SU-DHL-6 (cell line): ENCODE data around the gene STC2.
A peak's percentile ranks its signal among the peaks of the same experiment; 100 is the strongest.

Experiments used
- H2AFZ ChIP-seq: fragments of 200-600 bp; sonication (generic); 2 replicates; pipeline ENCODE4 v1.6.1; 2014; ENCODE audit warnings: low read depth, mild to moderate bottlenecking, moderate library complexity, mixed read lengths, antibody characterized with exemption, low read length; ENCODE audit not compliant: severe bottlenecking
- H3F3A ChIP-seq: fragments of 200-600 bp; shearing (Covaris generic); 2 replicates; pipeline ENCODE4 v1.6.0; 2016; ENCODE audit warnings: antibody characterized with exemption, mild to moderate bottlenecking; ENCODE audit not compliant: insufficient read depth
- H3K27ac ChIP-seq: fragments of 200-600 bp; sonication (generic); 2 replicates; pipeline ENCODE4 v1.5.1; 2016; ENCODE audit warnings: low read depth, mild to moderate bottlenecking, low read length, moderate library complexity, mixed read lengths
- H3K27me3 ChIP-seq: fragments of 200-600 bp; sonication (generic), shearing (Covaris generic); 2 replicates; pipeline ENCODE4 v1.6.0; 2014; ENCODE audit warnings: mild to moderate bottlenecking, low read length
- H3K36me3 ChIP-seq: fragments of 200-600 bp; sonication (generic); 2 replicates; pipeline ENCODE4 v1.6.1; 2014; ENCODE audit warnings: mild to moderate bottlenecking, low read length, mixed read lengths
- H3K4me2 ChIP-seq: fragments of 300-600, 200-600 bp; shearing (Covaris generic), sonication (generic); 2 replicates; pipeline ENCODE4 v1.6.0; 2014; ENCODE audit warnings: low read length, low read depth, mild to moderate bottlenecking; ENCODE audit not compliant: poor library complexity, severe bottlenecking
- H3K4me3 ChIP-seq: fragments of 200-600 bp; sonication (generic); 2 replicates; pipeline ENCODE4 v1.5.1; 2014; ENCODE audit warnings: antibody characterized with exemption, low read length, mild to moderate bottlenecking, mixed read lengths; ENCODE audit not compliant: insufficient read depth, poor library complexity, severe bottlenecking
- H3K79me2 ChIP-seq: fragments of 200-600 bp; sonication (generic); 2 replicates; pipeline ENCODE4 v1.6.1; 2014; ENCODE audit warnings: mild to moderate bottlenecking, low read length, moderate library complexity; ENCODE audit not compliant: insufficient read depth
- H3K9ac ChIP-seq: fragments of 200-600 bp; sonication (generic); 2 replicates; pipeline ENCODE4 v1.7.0; 2014; ENCODE audit warnings: mild to moderate bottlenecking, low read length
- H3K9me2 ChIP-seq: fragments of 200-600 bp; sonication (generic); replicated peaks from 2 replicates; pipeline ENCODE4 v1.6.1; 2014; ENCODE audit warnings: low read length; ENCODE audit not compliant: insufficient read depth
- H3K9me3 ChIP-seq: fragments of 200-600 bp; sonication (generic); 2 replicates; pipeline ENCODE4 v1.6.1; 2014; ENCODE audit warnings: low read length, mixed read lengths; ENCODE audit not compliant: insufficient read depth
- H4K20me1 ChIP-seq: fragments of 200-600 bp; sonication (generic); 2 replicates; pipeline ENCODE4 v1.6.1; 2014; ENCODE audit warnings: low read depth, mild to moderate bottlenecking, antibody characterized with exemption, low read length, moderate library complexity, mixed read lengths
- EZH2phosphoT487 ChIP-seq: fragments of 200-600 bp; sonication (generic), shearing (Covaris generic); conservative IDR thresholded peaks from 2 replicates; pipeline ENCODE4 v1.6.1; 2018; ENCODE audit warnings: mild to moderate bottlenecking, antibody characterized with exemption, low read length, moderate library complexity, mixed read lengths
- TF ChIP-seq, protein P1 (sequence below): fragments of 200-600 bp; sonication (generic); IDR thresholded peaks from one replicate; pipeline ENCODE4 v1.5.1; 2017; ENCODE audit warnings: antibody characterized with exemption, mild to moderate bottlenecking, low read length, moderate library complexity; ENCODE audit not compliant: insufficient read depth, poor library complexity, severe bottlenecking

Gene STC2

DNA sequence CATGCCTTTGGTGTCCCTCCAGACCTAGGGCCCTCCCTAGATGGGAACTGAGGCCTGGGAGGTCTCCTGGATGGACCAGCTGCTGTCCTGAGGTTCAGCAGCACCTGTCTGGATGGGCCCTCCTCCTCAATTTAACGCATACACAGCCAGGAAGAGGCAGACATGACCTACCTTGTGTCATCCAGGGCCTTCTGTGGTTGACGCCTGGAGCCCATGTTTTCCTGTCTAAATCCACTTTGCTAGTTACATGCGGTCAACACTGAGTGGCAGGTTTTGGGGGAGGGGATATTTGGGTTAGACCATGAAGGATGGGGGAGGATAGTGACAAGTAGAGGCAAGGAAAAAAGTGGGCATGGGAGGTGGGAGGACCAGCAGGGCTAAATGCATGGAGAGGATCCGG is 3.1 kb upstream of the STC2 start:
- Histone ChIP-seq H3K27ac (no peak overlapping the region), H3K79me2 (no peaks in the 10 kb centered on the region), H3F3A (no peaks in the 10 kb centered on the region), H3K9me2 (no peaks in the 10 kb centered on the region), H3K4me2 (no peak overlapping the region), H3K9me3 (no peaks in the 10 kb centered on the region), H3K27me3 (no peaks in the 10 kb centered on the region), H2AFZ (peak overlapping the region; percentile 79), H3K4me3 (no peak overlapping the region), H3K36me3 (no peaks in the 10 kb centered on the region), H4K20me1 (no peaks in the 10 kb centered on the region), H3K9ac (no peak overlapping the region)
- TF ChIP-seq EZH2phosphoT487, result no peak
- TF ChIP-seq, protein P1, sequence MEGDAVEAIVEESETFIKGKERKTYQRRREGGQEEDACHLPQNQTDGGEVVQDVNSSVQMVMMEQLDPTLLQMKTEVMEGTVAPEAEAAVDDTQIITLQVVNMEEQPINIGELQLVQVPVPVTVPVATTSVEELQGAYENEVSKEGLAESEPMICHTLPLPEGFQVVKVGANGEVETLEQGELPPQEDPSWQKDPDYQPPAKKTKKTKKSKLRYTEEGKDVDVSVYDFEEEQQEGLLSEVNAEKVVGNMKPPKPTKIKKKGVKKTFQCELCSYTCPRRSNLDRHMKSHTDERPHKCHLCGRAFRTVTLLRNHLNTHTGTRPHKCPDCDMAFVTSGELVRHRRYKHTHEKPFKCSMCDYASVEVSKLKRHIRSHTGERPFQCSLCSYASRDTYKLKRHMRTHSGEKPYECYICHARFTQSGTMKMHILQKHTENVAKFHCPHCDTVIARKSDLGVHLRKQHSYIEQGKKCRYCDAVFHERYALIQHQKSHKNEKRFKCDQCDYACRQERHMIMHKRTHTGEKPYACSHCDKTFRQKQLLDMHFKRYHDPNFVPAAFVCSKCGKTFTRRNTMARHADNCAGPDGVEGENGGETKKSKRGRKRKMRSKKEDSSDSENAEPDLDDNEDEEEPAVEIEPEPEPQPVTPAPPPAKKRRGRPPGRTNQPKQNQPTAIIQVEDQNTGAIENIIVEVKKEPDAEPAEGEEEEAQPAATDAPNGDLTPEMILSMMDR, result no peak

- Histone ChIP-seq H3F3A (no peaks in the 10 kb centered on the region), H3K9ac (no peak overlapping the region), H3K27ac (no peak overlapping the region), H3K27me3 (no peaks in the 10 kb centered on the region), H3K79me2 (no peaks in the 10 kb centered on the region), H3K4me2 (no peak overlapping the region), H4K20me1 (no peaks in the 10 kb centered on the region), H3K4me3 (no peak overlapping the region), H3K36me3 (no peaks in the 10 kb centered on the region), H3K9me2 (no peaks in the 10 kb centered on the region), H3K9me3 (no peaks in the 10 kb centered on the region), H2AFZ (no peak overlapping the region)
- TF ChIP-seq, protein P1, result no peak
- no peak for TF ChIP-seq EZH2phosphoT487
Observed at GRCh38 chr5:173330338-173331206, 2.4 kb upstream of the STC2 start.

DNA sequence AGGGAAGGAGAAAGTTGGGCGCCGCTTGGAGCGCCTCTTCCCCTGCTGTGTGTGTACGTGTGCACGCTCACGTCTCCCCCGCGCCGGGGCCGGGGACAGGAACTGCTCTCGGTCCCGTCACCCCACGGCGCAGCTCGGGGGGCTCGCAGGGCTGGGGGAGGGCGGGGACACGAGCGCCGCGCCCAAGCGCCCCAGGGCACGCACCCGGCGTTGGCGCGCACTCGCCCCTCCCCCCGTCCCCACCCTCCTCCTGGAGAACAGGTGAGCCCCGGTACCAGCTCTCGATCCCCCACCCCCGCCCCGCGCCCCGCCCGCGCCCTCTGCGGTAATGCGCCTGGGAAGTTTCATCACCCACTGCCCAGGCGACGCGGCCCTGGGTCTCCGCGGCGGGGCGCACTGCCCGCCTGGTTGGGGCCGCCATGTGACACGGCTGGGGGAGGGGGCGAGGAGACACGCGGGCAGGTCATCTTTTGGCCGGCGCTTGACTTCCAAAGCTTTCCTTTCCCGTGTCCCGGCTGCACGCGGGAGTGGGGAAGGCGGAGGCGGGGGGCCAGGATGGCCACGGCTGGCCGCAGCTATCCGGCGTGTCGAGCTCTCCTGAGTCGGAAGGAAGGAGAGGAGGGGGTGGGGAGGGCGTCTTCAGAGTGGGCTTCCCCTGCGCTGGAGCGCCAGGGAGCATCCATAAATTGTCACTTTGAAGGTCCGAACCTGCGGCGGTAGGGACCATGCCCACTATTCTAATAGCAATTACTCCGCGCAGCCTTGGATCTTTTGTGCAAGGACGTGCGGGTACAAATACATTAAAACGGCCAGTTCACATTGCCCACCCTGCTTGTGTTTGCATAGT is 1.5 kb upstream of the STC2 start:
- TF ChIP-seq EZH2phosphoT487, result no peak
- TF ChIP-seq, protein P1, result no peak
- Histone ChIP-seq H3K4me2 (no peak overlapping the region), H3K9ac (no peak overlapping the region), H3K27me3 (no peaks in the 10 kb centered on the region), H3K79me2 (no peaks in the 10 kb centered on the region), H3K4me3 (no peak overlapping the region), H3K27ac (no peak overlapping the region), H3K36me3 (no peaks in the 10 kb centered on the region), H3K9me3 (no peaks in the 10 kb centered on the region), H3K9me2 (no peaks in the 10 kb centered on the region), H2AFZ (no peak overlapping the region), H4K20me1 (no peaks in the 10 kb centered on the region), H3F3A (no peaks in the 10 kb centered on the region)
